ENCODE data around the gene IFI35. TPM values are rescaled to one million over a fixed set of nuclear protein-coding genes. Genes with fewer than 3 reads are reported as not detected.

IFI35 gene
- polyA plus RNA-seq, 1 of the 3 experiments (the other 2 are of a cell fraction) = 17.6 TPM

DNA sequence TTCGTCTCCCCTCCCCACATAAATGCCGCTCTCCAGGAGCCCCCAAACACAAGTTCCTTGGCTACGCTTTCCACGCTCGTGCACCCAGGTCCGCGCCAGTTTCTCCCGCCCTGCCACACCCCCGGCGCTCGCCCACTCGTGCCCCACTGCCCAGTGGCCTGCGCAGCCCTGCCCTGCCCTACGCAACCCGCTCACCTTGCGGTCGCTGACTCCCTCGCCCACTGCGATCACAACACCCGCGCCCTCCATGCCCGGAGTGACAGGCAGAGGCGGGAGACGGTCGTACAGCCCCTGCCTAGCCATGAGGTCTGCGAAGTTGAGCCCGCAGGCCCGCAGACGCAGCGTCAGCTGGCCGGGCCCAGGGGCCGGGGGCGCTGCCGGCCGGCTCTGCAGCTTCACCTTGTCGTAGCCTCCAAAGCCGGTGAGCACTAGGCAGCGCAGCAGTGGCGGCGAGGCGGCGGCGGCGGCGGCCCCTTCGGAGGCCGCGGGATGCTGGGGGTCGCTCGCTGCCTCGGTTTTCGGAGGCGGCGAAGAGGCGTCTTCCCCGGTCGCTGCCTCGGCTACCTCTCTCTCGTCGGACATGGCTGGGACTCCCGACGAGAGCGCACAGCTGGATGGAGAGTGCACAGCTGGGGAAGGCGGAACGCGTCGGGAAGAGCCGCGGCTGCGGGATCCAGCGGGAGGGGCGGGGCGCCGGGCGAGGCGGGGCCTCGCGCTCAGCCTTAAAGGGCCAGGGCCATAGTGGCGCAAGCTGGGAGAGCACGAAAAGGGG lies 15.3 kb downstream of the IFI35 start, which contains the start of gene VAT1 (continued):
- peak; percentile 85; the same call in 1 of the 2 replicates for TF ChIP-seq SIN3A (IDR thresholded peaks at IDR 0.05; ENCODE audit: borderline replicate concordance, low read depth, low read length)
- no peak for TF ChIP-seq SMC3 (IDR thresholded peaks at IDR 0.05; ENCODE audit: low read depth, low read length)
- no peak for TF ChIP-seq RCOR1 (IDR thresholded peaks at IDR 0.05; ENCODE audit: low read length)
- no peak for TF ChIP-seq RAD21 (IDR thresholded peaks at IDR 0.05; ENCODE audit: low read length)
- no peak for TF ChIP-seq FOXJ3 (CRISPR knock-in tag; IDR thresholded peaks at IDR 0.05)

DNA sequence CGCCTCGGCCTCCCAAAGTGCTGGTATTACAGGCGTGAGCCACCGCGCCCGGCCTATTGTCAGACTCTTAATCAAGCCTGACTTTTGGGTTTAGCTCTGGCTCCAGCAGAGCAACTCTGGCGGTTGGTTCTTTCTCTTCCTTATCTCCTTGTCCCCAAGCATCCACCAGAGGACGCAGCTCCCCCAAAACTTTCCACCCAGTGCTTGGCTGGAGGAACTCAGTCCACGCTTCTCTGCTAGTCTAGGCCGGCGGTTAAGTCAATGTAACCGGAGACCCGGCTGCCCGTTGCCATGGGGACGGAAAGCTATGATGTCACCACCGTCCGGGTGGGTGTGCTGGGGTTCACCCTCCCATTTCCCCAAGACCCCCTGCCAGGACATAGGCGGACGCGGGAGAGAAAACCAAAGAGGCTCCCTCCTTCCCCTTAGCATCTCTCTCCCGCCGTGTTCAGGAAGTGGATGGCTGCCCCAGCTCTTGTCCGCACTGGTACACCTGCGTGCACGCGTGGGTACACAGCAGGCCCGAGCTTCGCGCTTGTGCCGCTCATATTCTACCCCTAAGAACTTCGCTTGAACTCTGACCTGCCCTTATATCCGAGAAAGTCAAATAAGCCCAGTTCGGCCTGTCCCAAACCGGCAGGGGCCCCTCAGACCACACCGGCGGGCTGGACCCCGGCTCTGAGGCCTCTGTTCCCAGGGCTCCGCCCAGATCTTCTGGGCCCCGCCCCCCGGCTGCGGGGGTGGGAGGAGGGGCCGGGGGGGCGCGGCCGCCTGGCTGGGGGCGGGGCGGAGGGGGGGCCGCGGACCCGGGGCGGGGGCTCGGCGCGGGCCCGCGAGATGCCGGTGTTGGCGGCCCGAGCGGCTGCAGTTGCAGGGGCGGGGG lies 18.1 kb downstream of the IFI35 start, which contains the start of gene RND2:
Gene RND2, plus strand, starts transcription at position 825 of the 883 bp plus-strand sequence. CDS start 117 bp downstream, outside the sequence.
- H3K9ac ChIP-seq = peak within 1 kb of the TSS; percentile 76
- H3K27ac ChIP-seq (ENCODE audit: low read depth in 2 of 2, low read length in 1 of 2) = peak within 1 kb of the TSS; percentile 68 to 86
- WGBS (ENCODE audit: low lambda C conversion rate) = 9% methylated on average over 41 of the region's 61 CpGs
- no peak for TF ChIP-seq NFIC (IDR thresholded peaks at IDR 0.05; ENCODE audit: borderline replicate concordance)
- TF ChIP-seq, protein P1, sequence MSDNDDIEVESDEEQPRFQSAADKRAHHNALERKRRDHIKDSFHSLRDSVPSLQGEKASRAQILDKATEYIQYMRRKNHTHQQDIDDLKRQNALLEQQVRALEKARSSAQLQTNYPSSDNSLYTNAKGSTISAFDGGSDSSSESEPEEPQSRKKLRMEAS (IDR thresholded peaks at IDR 0.05; ENCODE audit: low read depth) = peak; percentile 56
- TF ChIP-seq JUND (IDR thresholded peaks at IDR 0.05) = 0 out of 2 replicates have a peak, but pooled peaks have one; percentile 3
- TF ChIP-seq MEF2A (IDR thresholded peaks at IDR 0.05; ENCODE audit: borderline replicate concordance, low read depth) = no peak
- TF ChIP-seq YY1 (IDR thresholded peaks at IDR 0.05; ENCODE audit: low read depth) = no peak
- TF ChIP-seq RFX5 (IDR thresholded peaks at IDR 0.05; ENCODE audit: low read length) = no peak
- TF ChIP-seq TCF12 (IDR thresholded peaks at IDR 0.05) = no peak
- TF ChIP-seq, protein P2, sequence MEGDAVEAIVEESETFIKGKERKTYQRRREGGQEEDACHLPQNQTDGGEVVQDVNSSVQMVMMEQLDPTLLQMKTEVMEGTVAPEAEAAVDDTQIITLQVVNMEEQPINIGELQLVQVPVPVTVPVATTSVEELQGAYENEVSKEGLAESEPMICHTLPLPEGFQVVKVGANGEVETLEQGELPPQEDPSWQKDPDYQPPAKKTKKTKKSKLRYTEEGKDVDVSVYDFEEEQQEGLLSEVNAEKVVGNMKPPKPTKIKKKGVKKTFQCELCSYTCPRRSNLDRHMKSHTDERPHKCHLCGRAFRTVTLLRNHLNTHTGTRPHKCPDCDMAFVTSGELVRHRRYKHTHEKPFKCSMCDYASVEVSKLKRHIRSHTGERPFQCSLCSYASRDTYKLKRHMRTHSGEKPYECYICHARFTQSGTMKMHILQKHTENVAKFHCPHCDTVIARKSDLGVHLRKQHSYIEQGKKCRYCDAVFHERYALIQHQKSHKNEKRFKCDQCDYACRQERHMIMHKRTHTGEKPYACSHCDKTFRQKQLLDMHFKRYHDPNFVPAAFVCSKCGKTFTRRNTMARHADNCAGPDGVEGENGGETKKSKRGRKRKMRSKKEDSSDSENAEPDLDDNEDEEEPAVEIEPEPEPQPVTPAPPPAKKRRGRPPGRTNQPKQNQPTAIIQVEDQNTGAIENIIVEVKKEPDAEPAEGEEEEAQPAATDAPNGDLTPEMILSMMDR (IDR thresholded peaks at IDR 0.05) = peak; percentile 81
- TF ChIP-seq FOSL2 (IDR thresholded peaks at IDR 0.05; ENCODE audit: borderline replicate concordance, low read depth) = no peak
- TF ChIP-seq FOXJ3 (CRISPR knock-in tag; IDR thresholded peaks at IDR 0.05) = no peak
- TF ChIP-seq SIN3A (IDR thresholded peaks at IDR 0.05; ENCODE audit: borderline replicate concordance, low read depth, low read length) = peak; percentile 76; the same call in 1 of the 2 replicates
- no peak for TF ChIP-seq FOXM1 (IDR thresholded peaks at IDR 0.05; ENCODE audit: low read depth)
- peak; percentile 3; the same call in 1 of the 2 replicates for TF ChIP-seq POLR2AphosphoS5 (IDR thresholded peaks at IDR 0.05; ENCODE audit: low read depth, low read length)
- peak; percentile 85 for TF ChIP-seq RAD21 (IDR thresholded peaks at IDR 0.05; ENCODE audit: low read length)
- no peak; the same call in 1 of the 2 replicates for TF ChIP-seq TAF1 (IDR thresholded peaks at IDR 0.05; ENCODE audit: borderline replicate concordance, low read depth, low read length)
- TF ChIP-seq, protein P3, sequence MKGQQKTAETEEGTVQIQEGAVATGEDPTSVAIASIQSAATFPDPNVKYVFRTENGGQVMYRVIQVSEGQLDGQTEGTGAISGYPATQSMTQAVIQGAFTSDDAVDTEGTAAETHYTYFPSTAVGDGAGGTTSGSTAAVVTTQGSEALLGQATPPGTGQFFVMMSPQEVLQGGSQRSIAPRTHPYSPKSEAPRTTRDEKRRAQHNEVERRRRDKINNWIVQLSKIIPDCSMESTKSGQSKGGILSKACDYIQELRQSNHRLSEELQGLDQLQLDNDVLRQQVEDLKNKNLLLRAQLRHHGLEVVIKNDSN (IDR thresholded peaks at IDR 0.05; ENCODE audit: borderline replicate concordance, low read depth) = no peak
- TF ChIP-seq NRF1 (IDR thresholded peaks at IDR 0.05; ENCODE audit: low read depth, low read length) = no peak
- TF ChIP-seq, protein P4, sequence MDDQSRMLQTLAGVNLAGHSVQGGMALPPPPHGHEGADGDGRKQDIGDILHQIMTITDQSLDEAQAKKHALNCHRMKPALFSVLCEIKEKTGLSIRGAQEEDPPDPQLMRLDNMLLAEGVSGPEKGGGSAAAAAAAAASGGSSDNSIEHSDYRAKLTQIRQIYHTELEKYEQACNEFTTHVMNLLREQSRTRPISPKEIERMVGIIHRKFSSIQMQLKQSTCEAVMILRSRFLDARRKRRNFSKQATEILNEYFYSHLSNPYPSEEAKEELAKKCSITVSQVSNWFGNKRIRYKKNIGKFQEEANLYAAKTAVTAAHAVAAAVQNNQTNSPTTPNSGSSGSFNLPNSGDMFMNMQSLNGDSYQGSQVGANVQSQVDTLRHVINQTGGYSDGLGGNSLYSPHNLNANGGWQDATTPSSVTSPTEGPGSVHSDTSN (IDR thresholded peaks at IDR 0.05) = no peak
- peak; percentile 97 for TF ChIP-seq MXI1 (IDR thresholded peaks at IDR 0.05; ENCODE audit: low read depth, low read length)
- peak; percentile 91 for TF ChIP-seq SMC3 (IDR thresholded peaks at IDR 0.05; ENCODE audit: low read depth, low read length)
- TF ChIP-seq, protein P5, sequence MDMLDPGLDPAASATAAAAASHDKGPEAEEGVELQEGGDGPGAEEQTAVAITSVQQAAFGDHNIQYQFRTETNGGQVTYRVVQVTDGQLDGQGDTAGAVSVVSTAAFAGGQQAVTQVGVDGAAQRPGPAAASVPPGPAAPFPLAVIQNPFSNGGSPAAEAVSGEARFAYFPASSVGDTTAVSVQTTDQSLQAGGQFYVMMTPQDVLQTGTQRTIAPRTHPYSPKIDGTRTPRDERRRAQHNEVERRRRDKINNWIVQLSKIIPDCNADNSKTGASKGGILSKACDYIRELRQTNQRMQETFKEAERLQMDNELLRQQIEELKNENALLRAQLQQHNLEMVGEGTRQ (IDR thresholded peaks at IDR 0.05; ENCODE audit: borderline replicate concordance, low read depth, low read length) = no peak
- TF ChIP-seq TEAD4 (IDR thresholded peaks at IDR 0.05; ENCODE audit: borderline replicate concordance, insufficient read depth) = no peak
- 0 out of 2 replicates have a peak, but pooled peaks have one; percentile 28 for TF ChIP-seq ELF1 (IDR thresholded peaks at IDR 0.05)

More for the DNA sequence above, 18.1 kb downstream of the IFI35 start, which contains the start of gene RND2:
- no peaks in the 10 kb centered on the region for H3K9me3 ChIP-seq
- H4K20me1 ChIP-seq (ENCODE audit: insufficient read depth) = no peaks in the 10 kb centered on the region
- peaks cover 0 to 13% of the 10 kb centered on the region in 2 experiments; a peak in 1 of 4 replicates for H3K4me1 ChIP-seq (ENCODE audit: control insufficient read depth in 1 of 2, insufficient read depth in 2 of 2, low read depth in 1 of 2, low read length in 1 of 2)
- peaks cover 6% of the 10 kb centered on the region for H3F3A ChIP-seq (replicated peaks; ENCODE audit: insufficient read depth)
- peak; percentile 98 for DNase-seq
- POLR2A ChIA-PET = interaction anchor here (0.8 to 2.0 kb wide), 10 partner anchors 10 to 343 kb away, joined by 3 to 20 read pairs (median 9); partner anchors contain the start of genes BRCA1, NBR1 and RPL27
- H3K4me3 ChIP-seq (ENCODE audit: low read depth in 2 of 2, low read length in 1 of 2) = peak within 1 kb of the TSS; percentile 63 to 81
- H2AFZ ChIP-seq (ENCODE audit: low read depth) = peak within 1 kb of the TSS; percentile 99
- H3K4me2 ChIP-seq = peak within 1 kb of the TSS; percentile 90
- CTCF ChIA-PET = interaction anchor here (0.6 to 2.3 kb wide), 27 partner anchors 9 to 459 kb away, joined by 3 to 17 read pairs (median 4); partner anchors contain the start of genes DHX8, IFI35 and RPL27
- no peaks in the 10 kb centered on the region for H3K9me2 ChIP-seq
- H3K36me3 ChIP-seq (replicated peaks in 1 of 2; ENCODE audit: control insufficient read depth in 1 of 2, insufficient read depth in 2 of 2, low read length in 1 of 2) = no peaks in the 10 kb centered on the region
- no peaks in the 10 kb centered on the region for H3K27me3 ChIP-seq (ENCODE audit: insufficient read depth)
- H3K79me2 ChIP-seq (ENCODE audit: insufficient read depth) = peaks cover 23% of the 10 kb centered on the region

Data from SK-N-SH (cell line).